Upper lobe of left lung (tissue), 4 donors: Measurements from ENCODE around the gene KDSR.

Experiments
- POLR2A ChIP-seq, 4 donors: fragments of 450-650 bp; IDR thresholded peaks; one replicate each; pipeline ENCODE4 v1.5.1; 2016 to 2017; ENCODE audit warnings: antibody characterized with exemption in 4 of 4, mild to moderate bottlenecking in 2 of 4
- POLR2AphosphoS5 ChIP-seq, 2 donors: sonication (generic); formaldehyde crosslinking; IDR thresholded peaks; one replicate each; pipeline ENCODE4 v1.5.1; 2017; ENCODE audit warnings: antibody characterized with exemption in 2 of 2
- TF ChIP-seq, protein P1 (sequence below), 6 experiments: fragments of 450-650 bp in 4 of 6; fragments of 200-600 bp in 2 of 6; sonication (generic) in 2 of 6; IDR thresholded peaks; one replicate each; pipeline ENCODE4 v1.5.1; 2016 to 2019; ENCODE audit warnings: antibody characterized with exemption in 6 of 6

DNA sequence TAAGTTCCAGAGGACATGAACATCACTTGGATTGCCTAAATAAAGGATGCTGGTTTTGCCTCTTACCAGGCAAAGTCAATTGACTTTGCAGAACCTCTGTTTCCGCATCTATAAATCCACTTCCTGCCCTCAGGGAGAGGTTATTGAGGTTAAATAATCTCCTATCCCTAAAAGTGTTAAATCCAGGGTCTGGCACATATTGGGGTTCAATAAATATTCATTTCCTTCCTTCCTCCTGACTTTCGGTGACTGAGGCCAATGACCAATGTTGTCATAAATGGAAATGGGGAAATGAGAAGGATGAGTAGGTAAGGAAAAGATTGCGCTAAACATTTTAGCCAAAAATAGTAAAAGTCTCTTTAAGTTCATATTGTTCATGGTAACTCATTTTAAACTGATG, 63.5 kb downstream of the KDSR start:
- TF ChIP-seq, protein P1, sequence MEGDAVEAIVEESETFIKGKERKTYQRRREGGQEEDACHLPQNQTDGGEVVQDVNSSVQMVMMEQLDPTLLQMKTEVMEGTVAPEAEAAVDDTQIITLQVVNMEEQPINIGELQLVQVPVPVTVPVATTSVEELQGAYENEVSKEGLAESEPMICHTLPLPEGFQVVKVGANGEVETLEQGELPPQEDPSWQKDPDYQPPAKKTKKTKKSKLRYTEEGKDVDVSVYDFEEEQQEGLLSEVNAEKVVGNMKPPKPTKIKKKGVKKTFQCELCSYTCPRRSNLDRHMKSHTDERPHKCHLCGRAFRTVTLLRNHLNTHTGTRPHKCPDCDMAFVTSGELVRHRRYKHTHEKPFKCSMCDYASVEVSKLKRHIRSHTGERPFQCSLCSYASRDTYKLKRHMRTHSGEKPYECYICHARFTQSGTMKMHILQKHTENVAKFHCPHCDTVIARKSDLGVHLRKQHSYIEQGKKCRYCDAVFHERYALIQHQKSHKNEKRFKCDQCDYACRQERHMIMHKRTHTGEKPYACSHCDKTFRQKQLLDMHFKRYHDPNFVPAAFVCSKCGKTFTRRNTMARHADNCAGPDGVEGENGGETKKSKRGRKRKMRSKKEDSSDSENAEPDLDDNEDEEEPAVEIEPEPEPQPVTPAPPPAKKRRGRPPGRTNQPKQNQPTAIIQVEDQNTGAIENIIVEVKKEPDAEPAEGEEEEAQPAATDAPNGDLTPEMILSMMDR (IDR thresholded peaks at IDR 0.05): no peak
- TF ChIP-seq POLR2A (IDR thresholded peaks at IDR 0.05) (no peak), POLR2AphosphoS5 (IDR thresholded peaks at IDR 0.05) (no peak)
